ENCODE results near the gene MRPS5.

DNA sequence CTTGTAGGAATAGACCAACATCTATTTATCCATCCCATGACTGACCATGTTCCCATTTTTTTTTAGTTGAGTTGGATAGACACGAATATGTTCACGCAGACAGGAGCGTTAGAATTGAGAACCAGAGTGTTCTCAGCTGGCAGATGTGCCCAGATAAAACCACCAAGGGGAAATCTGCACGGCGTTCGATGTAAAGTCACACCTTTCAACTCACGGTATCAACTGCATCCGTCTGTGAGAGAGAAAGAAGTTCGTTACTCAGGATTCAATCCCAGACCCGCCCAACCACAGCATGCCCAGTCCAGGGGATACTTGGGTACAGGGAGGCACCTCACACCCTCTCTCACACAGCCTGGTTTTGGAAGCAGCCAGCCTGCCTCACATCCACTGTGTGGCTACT lies 70.0 kb downstream of the MRPS5 start:
- TF ChIP-seq SIN3A (IDR thresholded peaks at IDR 0.05; ENCODE audit: borderline replicate concordance, insufficient read depth, low read length) (no peak), TAF1 (IDR thresholded peaks at IDR 0.05; ENCODE audit: borderline replicate concordance, insufficient read depth, low read length) (no peak), POLR2AphosphoS5 (IDR thresholded peaks at IDR 0.05; ENCODE audit: low read depth, low read length) (no peak), FOXP2 (optimal IDR thresholded peaks at IDR 0.05; ENCODE audit: borderline replicate concordance, extremely low read depth, extremely low read length, insufficient read depth) (no peak)
- TF ChIP-seq, protein P1, sequence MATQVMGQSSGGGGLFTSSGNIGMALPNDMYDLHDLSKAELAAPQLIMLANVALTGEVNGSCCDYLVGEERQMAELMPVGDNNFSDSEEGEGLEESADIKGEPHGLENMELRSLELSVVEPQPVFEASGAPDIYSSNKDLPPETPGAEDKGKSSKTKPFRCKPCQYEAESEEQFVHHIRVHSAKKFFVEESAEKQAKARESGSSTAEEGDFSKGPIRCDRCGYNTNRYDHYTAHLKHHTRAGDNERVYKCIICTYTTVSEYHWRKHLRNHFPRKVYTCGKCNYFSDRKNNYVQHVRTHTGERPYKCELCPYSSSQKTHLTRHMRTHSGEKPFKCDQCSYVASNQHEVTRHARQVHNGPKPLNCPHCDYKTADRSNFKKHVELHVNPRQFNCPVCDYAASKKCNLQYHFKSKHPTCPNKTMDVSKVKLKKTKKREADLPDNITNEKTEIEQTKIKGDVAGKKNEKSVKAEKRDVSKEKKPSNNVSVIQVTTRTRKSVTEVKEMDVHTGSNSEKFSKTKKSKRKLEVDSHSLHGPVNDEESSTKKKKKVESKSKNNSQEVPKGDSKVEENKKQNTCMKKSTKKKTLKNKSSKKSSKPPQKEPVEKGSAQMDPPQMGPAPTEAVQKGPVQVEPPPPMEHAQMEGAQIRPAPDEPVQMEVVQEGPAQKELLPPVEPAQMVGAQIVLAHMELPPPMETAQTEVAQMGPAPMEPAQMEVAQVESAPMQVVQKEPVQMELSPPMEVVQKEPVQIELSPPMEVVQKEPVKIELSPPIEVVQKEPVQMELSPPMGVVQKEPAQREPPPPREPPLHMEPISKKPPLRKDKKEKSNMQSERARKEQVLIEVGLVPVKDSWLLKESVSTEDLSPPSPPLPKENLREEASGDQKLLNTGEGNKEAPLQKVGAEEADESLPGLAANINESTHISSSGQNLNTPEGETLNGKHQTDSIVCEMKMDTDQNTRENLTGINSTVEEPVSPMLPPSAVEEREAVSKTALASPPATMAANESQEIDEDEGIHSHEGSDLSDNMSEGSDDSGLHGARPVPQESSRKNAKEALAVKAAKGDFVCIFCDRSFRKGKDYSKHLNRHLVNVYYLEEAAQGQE (IDR thresholded peaks at IDR 0.05; ENCODE audit: insufficient read depth in 1 of 2, low read depth in 2 of 2, low read length in 2 of 2), result no peak
